Trophoblast cell (in vitro differentiated cells and primary cell): ENCODE results near the gene LIPC.

Experiments used
- DNase-seq, 2 donors: peaks; one replicate each; pipeline ENCODE4 v3.0.0-alpha.2; 2016
- H2AFZ ChIP-seq: 2 replicates; pipeline ENCODE4 v1.6.1; 2013; ENCODE audit warnings: low read length, moderate library complexity, mild to moderate bottlenecking; ENCODE audit not compliant: insufficient read depth, poor library complexity
- H2AK5ac ChIP-seq: 2 replicates; pipeline ENCODE4 v1.6.1; 2013; ENCODE audit warnings: mild to moderate bottlenecking, low read length
- H2BK120ac ChIP-seq: 2 replicates; pipeline ENCODE4 v1.6.1; 2013; ENCODE audit warnings: low read length, mild to moderate bottlenecking, moderate library complexity; ENCODE audit not compliant: insufficient read depth, poor library complexity
- H2BK12ac ChIP-seq: 2 replicates; pipeline ENCODE4 v1.6.1; 2013; ENCODE audit warnings: mild to moderate bottlenecking, low read length, moderate library complexity
- H2BK5ac ChIP-seq: 2 replicates; pipeline ENCODE4 v1.6.1; 2013; ENCODE audit warnings: low read length, low read depth, moderate library complexity, mild to moderate bottlenecking; ENCODE audit not compliant: poor library complexity
- H3K14ac ChIP-seq: 2 replicates; pipeline ENCODE4 v1.6.1; 2013; ENCODE audit warnings: mild to moderate bottlenecking, low read length
- H3K18ac ChIP-seq: 2 replicates; pipeline ENCODE4 v1.6.1; 2013; ENCODE audit warnings: mild to moderate bottlenecking, low read length
- H3K23ac ChIP-seq: 2 replicates; pipeline ENCODE4 v1.6.1; 2013; ENCODE audit warnings: low read length
- H3K27ac ChIP-seq: 2 replicates; pipeline ENCODE4 v1.5.1; 2013; ENCODE audit warnings: low read depth, mild to moderate bottlenecking, inconsistent platforms, low read length, moderate library complexity
- H3K27me3 ChIP-seq: 2 replicates; pipeline ENCODE4 v1.6.1; 2013; ENCODE audit warnings: inconsistent platforms, mild to moderate bottlenecking, low read length, moderate library complexity; ENCODE audit not compliant: insufficient read depth
- H3K36me3 ChIP-seq, 2 experiments: 1 replicate in 1 of 2; 2 replicates in 1 of 2; pipeline ENCODE4 v1.6.1; 2013; ENCODE audit warnings: low read length in 2 of 2, mild to moderate bottlenecking in 2 of 2, moderate library complexity in 1 of 2; ENCODE audit not compliant: insufficient read depth in 2 of 2, control insufficient read depth in 1 of 2
- H3K4ac ChIP-seq: 2 replicates; pipeline ENCODE4 v1.6.1; 2013; ENCODE audit warnings: low read depth, mild to moderate bottlenecking, low read length, moderate library complexity
- H3K4me1 ChIP-seq, 2 experiments: 1 replicate in 1 of 2; 2 replicates in 1 of 2; pipeline ENCODE4 v1.6.1; 2013; ENCODE audit warnings: low read length in 2 of 2, mild to moderate bottlenecking in 2 of 2, moderate library complexity in 1 of 2; ENCODE audit not compliant: insufficient read depth in 2 of 2, control insufficient read depth in 1 of 2
- H3K4me2 ChIP-seq: 2 replicates; pipeline ENCODE4 v1.6.1; 2013; ENCODE audit warnings: inconsistent platforms, mild to moderate bottlenecking, low read length, moderate library complexity
- H3K4me3 ChIP-seq: 2 replicates; pipeline ENCODE4 v1.5.1; 2013; ENCODE audit warnings: mild to moderate bottlenecking, low read depth, low read length, inconsistent platforms
- H3K79me1 ChIP-seq: one replicate; pipeline ENCODE4 v1.6.1; 2013; ENCODE audit warnings: low read length
- H3K79me2 ChIP-seq: 2 replicates; pipeline ENCODE4 v1.6.1; 2013; ENCODE audit warnings: low read length, mild to moderate bottlenecking; ENCODE audit not compliant: control insufficient read depth, insufficient read depth, poor library complexity
- H3K9ac ChIP-seq: 2 replicates; pipeline ENCODE4 v1.6.1; 2013; ENCODE audit warnings: mild to moderate bottlenecking, low read length
- H3K9me3 ChIP-seq: 2 replicates; pipeline ENCODE4 v1.6.1; 2013; ENCODE audit warnings: low read depth, mild to moderate bottlenecking, control low read depth, inconsistent platforms, low read length; ENCODE audit not compliant: insufficient read depth
- H4K12ac ChIP-seq: 2 replicates; pipeline ENCODE4 v1.6.1; 2013; ENCODE audit warnings: low read depth, mild to moderate bottlenecking, low read length, moderate library complexity
- H4K8ac ChIP-seq: 2 replicates; pipeline ENCODE4 v1.6.1; 2013; ENCODE audit warnings: low read depth, mild to moderate bottlenecking, low read length, moderate library complexity
- H4K91ac ChIP-seq: one replicate; pipeline ENCODE4 v1.6.1; 2013; ENCODE audit warnings: low read depth, mild to moderate bottlenecking, low read length, moderate library complexity
- WGBS: extraction: QIAGEN DNeasy Blood & Tissue Kit; methylation state at CpG from one replicate; pipeline ENCODE4 v1.1.7; 2013; ENCODE audit warnings: missing lambda C conversion rate; ENCODE audit not compliant: insufficient read length, insufficient coverage; ENCODE audit errors: extremely low coverage; 5-methylcytosine and 5-hydroxymethylcytosine counted together

Gene LIPC

DNA sequence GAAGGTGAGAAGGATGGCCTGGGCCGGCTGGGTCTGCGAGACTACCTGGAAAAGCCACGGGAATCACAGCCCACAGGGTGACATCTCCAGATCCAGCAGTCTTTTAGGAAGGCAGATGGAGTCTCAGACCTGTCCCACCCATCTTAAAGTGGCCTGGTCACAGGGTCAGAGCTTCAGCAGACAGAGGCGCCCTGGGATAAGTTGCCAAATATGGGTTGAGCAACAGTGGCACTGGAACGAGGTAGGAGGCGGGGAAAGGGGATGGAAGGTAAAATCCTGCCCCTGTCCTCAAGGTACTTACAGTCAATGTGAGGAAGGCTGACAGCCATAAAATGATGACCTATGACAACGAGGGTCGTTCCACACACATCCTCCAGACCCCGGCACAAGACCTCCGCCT lies 80.7 kb downstream of the LIPC start:
- Histone ChIP-seq H3K4ac (no peak overlapping the region), H3K14ac (no peak overlapping the region), H3K9me3 (no peaks in the 10 kb centered on the region), H2AK5ac (no peak overlapping the region), H3K36me3 (no peaks in the 10 kb centered on the region), H4K91ac (no peak overlapping the region), H4K12ac (no peak overlapping the region), H3K79me2 (no peaks in the 10 kb centered on the region), H2BK12ac (no peak overlapping the region), H3K4me1 (no peaks in the 10 kb centered on the region), H3K27me3 (no peaks in the 10 kb centered on the region), H3K79me1 (no peaks in the 10 kb centered on the region), H3K4me2 (no peak overlapping the region), H3K4me3 (no peak overlapping the region), H2AFZ (no peak overlapping the region), H2BK120ac (no peak overlapping the region), H3K27ac (no peak overlapping the region), H3K23ac (no peak overlapping the region), H4K8ac (no peak overlapping the region), H2BK5ac (no peak overlapping the region), H3K9ac (no peak overlapping the region), H3K18ac (no peak overlapping the region)
- DNase-seq, result no peak
- no CpG with 5 or more reads among the region's 10 CpGs for WGBS

- H3K4ac ChIP-seq, result no peak overlapping the region
- H3K9me3 ChIP-seq, result no peaks in the 10 kb centered on the region
- no peak overlapping the region for H3K23ac ChIP-seq
- no peak overlapping the region for H2AFZ ChIP-seq
- H3K4me3 ChIP-seq, result no peak overlapping the region
- WGBS, result no CpG with 5 or more reads among the region's 4 CpGs
- no peaks in the 10 kb centered on the region for H3K36me3 ChIP-seq
- H2AK5ac ChIP-seq, result no peak overlapping the region
- no peak overlapping the region for H3K4me2 ChIP-seq
- peaks cover 2% of the 10 kb centered on the region for H3K79me1 ChIP-seq
- H3K4me1 ChIP-seq, result peaks cover 0 to 2% of the 10 kb centered on the region in 2 experiments
- H3K9ac ChIP-seq, result no peak overlapping the region
- no peak overlapping the region for H3K27ac ChIP-seq
- no peak overlapping the region for H2BK5ac ChIP-seq
- no peak overlapping the region for H4K8ac ChIP-seq
- no peak overlapping the region for H3K18ac ChIP-seq
- no peak overlapping the region for H4K91ac ChIP-seq
- no peak for DNase-seq
- H3K14ac ChIP-seq, result no peak overlapping the region
- no peaks in the 10 kb centered on the region for H3K79me2 ChIP-seq
- H4K12ac ChIP-seq, result no peak overlapping the region
- no peak overlapping the region for H2BK12ac ChIP-seq
- no peak overlapping the region for H2BK120ac ChIP-seq
- no peaks in the 10 kb centered on the region for H3K27me3 ChIP-seq
Observed at GRCh38 chr15:58513008-58513407, 81.2 kb downstream of the LIPC start.

GRCh38 chr15:58513726-58514336 lies 82.0 kb downstream of the LIPC start:
- Histone ChIP-seq H3K9me3 (no peaks in the 10 kb centered on the region), H3K27me3 (no peaks in the 10 kb centered on the region), H3K4me3 (no peak overlapping the region), H3K79me1 (peaks cover 4% of the 10 kb centered on the region), H2BK12ac (no peak overlapping the region), H3K79me2 (no peaks in the 10 kb centered on the region), H3K9ac (no peak overlapping the region), H2BK5ac (no peak overlapping the region), H3K14ac (no peak overlapping the region), H3K27ac (no peak overlapping the region), H4K8ac (no peak overlapping the region), H3K18ac (no peak overlapping the region), H3K4ac (no peak overlapping the region), H2AFZ (no peak overlapping the region), H4K12ac (no peak overlapping the region), H3K4me1 (peaks cover 3% of the 10 kb centered on the region in 2 experiments), H3K4me2 (no peak overlapping the region), H2BK120ac (no peak overlapping the region), H4K91ac (no peak overlapping the region), H3K23ac (no peak overlapping the region), H3K36me3 (no peaks in the 10 kb centered on the region), H2AK5ac (no peak overlapping the region)
- DNase-seq, result peak in 1 of 2 donors; percentile 62
- no CpG with 5 or more reads among the region's 10 CpGs for WGBS

- no peak overlapping the region for H3K14ac ChIP-seq
- H2AFZ ChIP-seq, result no peak overlapping the region
- no peak overlapping the region for H4K8ac ChIP-seq
- no peaks in the 10 kb centered on the region for H3K9me3 ChIP-seq
- peaks cover 3 to 7% of the 10 kb centered on the region in 2 experiments for H3K4me1 ChIP-seq
- no peak overlapping the region for H3K9ac ChIP-seq
- no peak overlapping the region for H3K18ac ChIP-seq
- H2AK5ac ChIP-seq, result no peak overlapping the region
- peaks cover 9% of the 10 kb centered on the region for H3K79me1 ChIP-seq
- DNase-seq, result no peak
- no peak overlapping the region for H4K12ac ChIP-seq
- no peaks in the 10 kb centered on the region for H3K79me2 ChIP-seq
- no peak overlapping the region for H3K23ac ChIP-seq
- H3K27ac ChIP-seq, result no peak overlapping the region
- no peak overlapping the region for H3K4me3 ChIP-seq
- no peak overlapping the region for H2BK5ac ChIP-seq
- no peaks in the 10 kb centered on the region for H3K36me3 ChIP-seq
- H2BK12ac ChIP-seq, result no peak overlapping the region
- no CpG with 5 or more reads among the region's 8 CpGs for WGBS
- H3K4ac ChIP-seq, result no peak overlapping the region
- H2BK120ac ChIP-seq, result no peak overlapping the region
- no peak overlapping the region for H3K4me2 ChIP-seq
- no peaks in the 10 kb centered on the region for H3K27me3 ChIP-seq
- H4K91ac ChIP-seq, result no peak overlapping the region
Observed at GRCh38 chr15:58515807-58516206, 84.0 kb downstream of the LIPC start.
